Measurements from ENCODE around the gene UBE2QL1. TPM values are rescaled to one million over a fixed set of nuclear protein-coding genes. Genes with fewer than 3 reads are reported as not detected.

The UBE2QL1 gene
- total RNA-seq, 1 donor from 2014 or later: 5.6 TPM

DNA sequence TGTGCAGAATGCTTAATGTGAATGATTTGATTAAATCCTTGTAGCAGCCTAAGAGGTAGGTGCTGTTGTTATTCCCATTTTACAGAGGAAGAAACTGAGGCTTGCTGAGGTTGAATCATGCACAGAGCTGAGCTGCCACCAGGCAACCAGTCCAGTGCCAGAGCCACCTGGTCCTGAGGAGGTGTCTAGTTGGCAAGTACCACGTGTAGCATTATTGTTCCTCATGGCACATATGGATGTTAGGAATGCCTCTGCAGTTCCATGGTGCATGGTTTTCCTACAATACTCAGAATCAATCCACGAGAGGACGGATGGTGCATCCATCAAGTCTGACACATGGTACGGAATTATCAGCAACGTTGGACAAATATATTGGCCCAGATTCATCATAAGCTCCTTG is 8.9 kb downstream of the UBE2QL1 start:
- no peaks in the 10 kb centered on the region for H3K36me3 Mint-ChIP-seq
- H3K4me3 Mint-ChIP-seq: no peak overlapping the region
- TF ChIP-seq, protein P1, sequence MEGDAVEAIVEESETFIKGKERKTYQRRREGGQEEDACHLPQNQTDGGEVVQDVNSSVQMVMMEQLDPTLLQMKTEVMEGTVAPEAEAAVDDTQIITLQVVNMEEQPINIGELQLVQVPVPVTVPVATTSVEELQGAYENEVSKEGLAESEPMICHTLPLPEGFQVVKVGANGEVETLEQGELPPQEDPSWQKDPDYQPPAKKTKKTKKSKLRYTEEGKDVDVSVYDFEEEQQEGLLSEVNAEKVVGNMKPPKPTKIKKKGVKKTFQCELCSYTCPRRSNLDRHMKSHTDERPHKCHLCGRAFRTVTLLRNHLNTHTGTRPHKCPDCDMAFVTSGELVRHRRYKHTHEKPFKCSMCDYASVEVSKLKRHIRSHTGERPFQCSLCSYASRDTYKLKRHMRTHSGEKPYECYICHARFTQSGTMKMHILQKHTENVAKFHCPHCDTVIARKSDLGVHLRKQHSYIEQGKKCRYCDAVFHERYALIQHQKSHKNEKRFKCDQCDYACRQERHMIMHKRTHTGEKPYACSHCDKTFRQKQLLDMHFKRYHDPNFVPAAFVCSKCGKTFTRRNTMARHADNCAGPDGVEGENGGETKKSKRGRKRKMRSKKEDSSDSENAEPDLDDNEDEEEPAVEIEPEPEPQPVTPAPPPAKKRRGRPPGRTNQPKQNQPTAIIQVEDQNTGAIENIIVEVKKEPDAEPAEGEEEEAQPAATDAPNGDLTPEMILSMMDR (conservative IDR thresholded peaks at IDR 0.05): no peak
- no peaks in the 10 kb centered on the region for H3K9me3 Mint-ChIP-seq
- H3K4me1 Mint-ChIP-seq (ENCODE audit: unreplicated experiment): no peaks in the 10 kb centered on the region
- DNase-seq (ENCODE audit: extremely low spot score, unreplicated experiment): no peak
- H3K27me3 Mint-ChIP-seq: peaks cover 50% of the 10 kb centered on the region
- H3K27ac Mint-ChIP-seq: no peak overlapping the region

DNA sequence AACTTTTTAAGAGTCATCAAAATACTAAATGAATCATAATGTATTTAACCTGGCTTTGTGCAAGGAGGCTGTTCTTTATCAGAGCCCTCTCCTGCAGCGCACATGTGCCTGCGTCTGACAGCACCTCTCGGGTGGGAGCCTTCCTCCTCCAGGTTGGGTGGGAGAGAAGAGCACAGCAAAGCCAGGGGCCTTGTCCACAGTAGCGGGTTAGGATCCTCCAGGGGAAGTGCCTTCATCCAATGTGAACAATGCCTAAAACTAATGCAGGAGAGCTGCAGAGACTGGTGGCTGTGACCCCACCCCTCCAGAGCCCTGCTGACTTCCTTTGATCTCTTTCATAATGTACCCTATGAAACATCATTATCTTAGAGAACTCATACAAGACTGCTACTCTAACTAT is 10.2 kb downstream of the UBE2QL1 start:
- Mint-ChIP-seq H3K9me3 (no peaks in the 10 kb centered on the region), H3K4me3 (no peak overlapping the region), H3K27me3 (peaks cover 37% of the 10 kb centered on the region), H3K36me3 (no peaks in the 10 kb centered on the region), H3K4me1 (ENCODE audit: unreplicated experiment) (no peaks in the 10 kb centered on the region), H3K27ac (no peak overlapping the region)
- no peak for DNase-seq (ENCODE audit: extremely low spot score, unreplicated experiment)
- TF ChIP-seq, protein P1 (conservative IDR thresholded peaks at IDR 0.05): no peak

DNA sequence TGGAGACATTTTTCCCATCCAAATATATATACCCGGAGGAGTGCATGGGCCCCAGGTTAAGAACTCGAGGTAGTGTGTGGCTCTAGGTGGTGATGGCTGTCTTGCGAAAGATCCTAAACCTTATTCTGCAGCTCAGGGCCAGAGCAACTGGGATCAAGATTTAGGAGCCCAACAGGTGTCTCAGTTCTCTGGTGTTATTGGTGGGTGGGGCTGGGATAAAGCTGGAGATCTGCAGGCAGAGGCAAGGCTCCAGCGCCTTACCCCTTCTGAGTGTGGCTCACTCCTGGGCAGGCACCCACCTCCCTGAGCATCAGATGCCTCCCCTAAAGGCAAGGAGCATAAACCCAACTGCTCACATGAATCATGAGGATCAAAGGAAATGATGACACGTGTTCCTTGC is 11.2 kb downstream of the UBE2QL1 start:
- TF ChIP-seq, protein P1 (conservative IDR thresholded peaks at IDR 0.05): no peak
- Mint-ChIP-seq H3K9me3 (no peaks in the 10 kb centered on the region), H3K4me3 (no peak overlapping the region), H3K36me3 (no peaks in the 10 kb centered on the region), H3K4me1 (ENCODE audit: unreplicated experiment) (no peaks in the 10 kb centered on the region), H3K27me3 (peaks cover 26% of the 10 kb centered on the region), H3K27ac (no peak overlapping the region)
- DNase-seq (ENCODE audit: extremely low spot score, unreplicated experiment): no peak

DNA sequence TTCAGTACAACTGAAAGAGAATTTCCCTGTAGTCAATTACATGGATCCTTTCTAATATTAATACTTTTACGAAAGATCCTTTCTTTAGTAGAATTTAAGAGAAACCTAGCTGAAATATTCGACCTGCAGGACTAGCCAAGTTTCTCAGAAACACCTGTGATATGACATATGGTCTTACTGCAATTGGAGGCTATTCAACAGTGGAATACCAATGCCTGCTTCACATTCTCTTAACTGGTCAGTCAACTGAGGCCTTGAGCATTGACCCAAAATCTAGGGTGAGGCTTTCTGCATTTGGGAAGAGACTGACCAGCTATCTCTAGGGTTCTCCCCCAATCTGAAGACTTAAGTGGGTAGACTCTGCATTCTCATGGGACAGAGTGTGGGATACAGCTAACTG is 12.3 kb downstream of the UBE2QL1 start:
- Mint-ChIP-seq H3K36me3 (no peaks in the 10 kb centered on the region), H3K27me3 (peaks cover 17% of the 10 kb centered on the region), H3K9me3 (no peaks in the 10 kb centered on the region), H3K4me1 (ENCODE audit: unreplicated experiment) (no peaks in the 10 kb centered on the region), H3K4me3 (no peak overlapping the region), H3K27ac (no peak overlapping the region)
- TF ChIP-seq, protein P1 (conservative IDR thresholded peaks at IDR 0.05): no peak
- no peak for DNase-seq (ENCODE audit: extremely low spot score, unreplicated experiment)

DNA sequence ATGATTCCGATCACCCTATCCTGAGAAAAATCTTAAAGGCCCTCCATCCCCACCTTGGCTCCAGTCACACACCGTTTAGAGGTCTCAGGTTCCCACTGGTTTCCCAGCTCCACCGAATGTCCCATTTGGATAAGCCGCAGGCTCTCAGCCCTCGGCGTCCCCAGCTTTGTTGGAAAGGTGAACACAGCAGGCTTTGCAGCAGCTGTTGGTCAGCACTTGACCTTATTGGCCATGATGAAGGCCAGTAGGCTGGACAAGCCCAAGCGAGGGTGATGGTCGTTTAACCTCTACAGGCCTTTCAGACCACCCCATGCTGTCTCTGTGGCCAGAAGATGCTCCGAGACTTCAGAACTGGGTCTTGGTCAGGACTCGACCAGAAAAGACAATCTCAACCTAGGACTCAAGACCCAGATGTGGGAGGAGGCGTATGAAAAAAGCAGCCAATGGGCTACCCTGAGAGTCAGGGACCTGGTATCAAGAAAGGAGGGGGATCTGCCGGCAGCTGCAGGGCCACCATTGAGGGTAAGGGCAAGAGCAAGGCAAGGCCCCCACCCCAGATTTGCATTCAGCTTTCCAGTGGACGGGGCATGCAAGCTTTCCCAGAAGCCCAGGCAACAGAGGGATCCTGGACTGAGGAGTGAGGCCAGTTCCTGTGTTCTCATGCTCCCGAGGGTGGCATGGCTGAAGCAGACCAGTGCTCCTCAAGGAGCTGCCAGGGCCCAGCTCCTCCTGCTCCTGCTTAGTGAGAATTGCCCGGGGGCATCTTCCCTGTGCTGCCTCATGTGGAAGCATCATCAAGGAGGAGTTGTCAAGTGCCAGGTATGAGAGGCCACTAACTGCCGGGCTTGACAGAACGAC is 13.4 kb downstream of the UBE2QL1 start:
- TF ChIP-seq, protein P1 (conservative IDR thresholded peaks at IDR 0.05): no peak
- Mint-ChIP-seq H3K9me3 (no peaks in the 10 kb centered on the region), H3K4me1 (ENCODE audit: unreplicated experiment) (no peaks in the 10 kb centered on the region), H3K27ac (no peak overlapping the region), H3K27me3 (peaks cover 11% of the 10 kb centered on the region), H3K4me3 (no peak overlapping the region), H3K36me3 (no peaks in the 10 kb centered on the region)
- no peak for DNase-seq (ENCODE audit: extremely low spot score, unreplicated experiment)

All from type B pancreatic cell (in vitro differentiated cells).